GM12878 (cell line): ENCODE measurements around the gene LTB. TPM values are rescaled to one million over a fixed set of nuclear protein-coding genes. Genes with fewer than 3 reads are reported as not detected.

ENCODE experiments used
- ATAC-seq: fragments of 200-7000 bp; cut with Tn5 transposase; 3 replicates; pipeline ENCODE4 v1.9.1; 2020; ENCODE audit warnings: mild to moderate bottlenecking, moderate library complexity
- BruUV-seq: library from RNA; stranded (reverse); fragments of 400-500 nt; replicated peaks from 2 replicates; lab custom pipeline; 2021; lab: Mats Ljungman, UMichigan
- CTCF ChIA-PET: fragments of 300-600 bp; sonication (Branson Sonifier 250); formaldehyde crosslinking; extraction: SDS; loops from one replicate; lab custom pipeline; 2021; ENCODE audit warnings: inconsistent platforms; lab: Yijun Ruan, JAX
- POLR2A ChIA-PET: fragments of 350-600 bp; formaldehyde crosslinking; extraction: SDS; loops from one replicate; lab custom pipeline; 2021; ENCODE audit warnings: inconsistent platforms; lab: Charles Lee
- RAD21 ChIA-PET: fragments of 300-600 bp; sonication (Branson Sonifier 250); formaldehyde crosslinking; loops from one replicate; lab custom pipeline; 2023; ENCODE audit warnings: antibody characterized with exemption; ENCODE audit not compliant: unreplicated experiment; lab: Charles Lee
- SMC1A ChIA-PET: fragments of 300-600 bp; sonication (Branson Sonifier 250); formaldehyde crosslinking; loops from one replicate; lab custom pipeline; 2023; ENCODE audit not compliant: unreplicated experiment, uncharacterized antibody; lab: Charles Lee
- DNase-seq: peaks from one replicate; pipeline ENCODE4 v3.0.0-alpha.2; 2011; ENCODE audit warnings: low read depth, low spot score
- FAIRE-seq: peaks from 3 replicates; lab custom pipeline; 2011; peaks lifted over from hg19 to GRCh38; lab: Jason Lieb, UNC
- H2AFZ ChIP-seq: 2 replicates; pipeline ENCODE4 v1.6.0; 2011; ENCODE audit warnings: low read depth, low read length, control low read depth; ENCODE audit not compliant: control insufficient read depth
- H3K27ac ChIP-seq: 2 replicates; pipeline ENCODE4 v1.5.1; 2011; ENCODE audit warnings: control low read depth; ENCODE audit not compliant: control insufficient read depth, insufficient read depth
- H3K27me3 ChIP-seq, 2 experiments: replicated peaks in 1 of 2; 2 replicates each; pipeline versions ENCODE4 v1.6.0 to v1.6.1; 2011; ENCODE audit warnings: low read length in 1 of 2; ENCODE audit not compliant: control insufficient read depth in 2 of 2, insufficient read depth in 2 of 2
- H3K36me3 ChIP-seq, 2 experiments: 2 replicates each; pipeline ENCODE4 v1.5.1; 2011; ENCODE audit warnings: low read length in 1 of 2; ENCODE audit not compliant: control insufficient read depth in 2 of 2, insufficient read depth in 2 of 2
- H3K4me1 ChIP-seq: 2 replicates; pipeline ENCODE4 v1.6.1; 2011; ENCODE audit warnings: mild to moderate bottlenecking, low read length, moderate library complexity, mixed read lengths; ENCODE audit not compliant: control insufficient read depth, insufficient read depth
- H3K4me2 ChIP-seq: 2 replicates; pipeline ENCODE4 v1.6.0; 2011; ENCODE audit warnings: control low read depth; ENCODE audit not compliant: control insufficient read depth, insufficient read depth
- H3K4me3 ChIP-seq: fragments of 200-600 bp; sonication (generic); 2 replicates; pipeline ENCODE4 v1.5.1; 2016
- H3K79me2 ChIP-seq: 2 replicates; pipeline ENCODE4 v1.6.0; 2011; ENCODE audit warnings: low read length; ENCODE audit not compliant: control insufficient read depth, insufficient read depth
- H3K9ac ChIP-seq: 2 replicates; pipeline ENCODE4 v1.8.0; 2011; ENCODE audit warnings: low read length, control low read depth, mixed read lengths; ENCODE audit not compliant: control insufficient read depth, insufficient read depth
- H3K9me3 ChIP-seq: replicated peaks from 3 replicates; pipeline ENCODE4 v1.5.1; 2011; ENCODE audit warnings: mild to moderate bottlenecking, low read length; ENCODE audit not compliant: control insufficient read depth, insufficient read depth
- H4K20me1 ChIP-seq: 2 replicates; pipeline ENCODE4 v1.6.0; 2011; ENCODE audit not compliant: control insufficient read depth, insufficient read depth
- ATF7 ChIP-seq: fragments of 450-650 bp; IDR thresholded peaks from 2 replicates; pipeline ENCODE4 v1.6.1; 2016; ENCODE audit warnings: low read depth, mild to moderate bottlenecking
- CBX3 ChIP-seq: fragments of 200-600 bp; sonication (generic); IDR thresholded peaks from 2 replicates; pipeline ENCODE4 v1.6.1; 2016; ENCODE audit warnings: low read depth, borderline replicate concordance
- CBX5 ChIP-seq: sonication (generic); IDR thresholded peaks from 2 replicates; pipeline ENCODE4 v1.6.1; 2016; ENCODE audit warnings: low read depth, moderate library complexity, mild to moderate bottlenecking, inconsistent platforms
- CHD1 ChIP-seq: IDR thresholded peaks from 2 replicates; pipeline ENCODE4 v1.6.1; 2012; ENCODE audit warnings: low read depth, low read length, improper control_type of control experiment
- CREM ChIP-seq: IDR thresholded peaks from 2 replicates; pipeline ENCODE4 v1.6.1; 2014; ENCODE audit warnings: antibody characterized with exemption, low read depth
- EGR1 ChIP-seq, 2 experiments: IDR thresholded peaks; 1 replicate in 1 of 2; 2 replicates in 1 of 2; pipeline ENCODE4 v1.6.1; 2011 to 2012; ENCODE audit warnings: low read depth in 2 of 2, low read length in 2 of 2, borderline replicate concordance in 1 of 2, mild to moderate bottlenecking in 1 of 2, moderate library complexity in 1 of 2
- EZH2 ChIP-seq: IDR thresholded peaks from 2 replicates; pipeline ENCODE4 v1.6.1; 2012; ENCODE audit warnings: low read depth, mild to moderate bottlenecking, control low read depth, inconsistent platforms, low read length, borderline replicate concordance; ENCODE audit not compliant: control insufficient read depth
- PAX8 ChIP-seq: fragments of 450-650 bp; IDR thresholded peaks from 2 replicates; pipeline ENCODE4 v1.6.1; 2017; ENCODE audit warnings: mild to moderate bottlenecking, moderate library complexity
- POLR2AphosphoS2 ChIP-seq: IDR thresholded peaks from 2 replicates; pipeline ENCODE4 v1.6.1; 2011; ENCODE audit warnings: low read depth, mild to moderate bottlenecking, low read length, improper control_type of control experiment, moderate library complexity
- RAD51 ChIP-seq: fragments of 450-650 bp; IDR thresholded peaks from 2 replicates; pipeline ENCODE4 v1.6.1; 2016; ENCODE audit warnings: moderate library complexity, mild to moderate bottlenecking, inconsistent platforms
- SMARCA5 ChIP-seq: fragments of 450-650 bp; IDR thresholded peaks from 2 replicates; pipeline ENCODE4 v1.6.1; 2017; ENCODE audit warnings: mild to moderate bottlenecking
- TCF7 ChIP-seq: IDR thresholded peaks from 2 replicates; pipeline ENCODE4 v1.6.1; 2014; ENCODE audit warnings: antibody characterized with exemption, borderline replicate concordance
- WGBS: methylation state at CpG from one replicate; pipeline ENCODE4 v1.1.6; 2016; ENCODE audit warnings: low lambda C conversion rate; ENCODE audit not compliant: insufficient replicate concordance, insufficient coverage; ENCODE audit errors: missing lambda C conversion rate; 5-methylcytosine and 5-hydroxymethylcytosine counted together
- in situ Hi-C: fragments of 300-500 bp; cut with MboI; formaldehyde crosslinking; loops from 9 replicates; pipeline ENCODE4 v1.14.3; 2018; ENCODE audit warnings: mixed read lengths
- intact Hi-C: fragments of 100-400 bp; cut with micrococcal nuclease; formaldehyde crosslinking; loops from one replicate; pipeline ENCODE4 v1.14.2; 2022; ENCODE audit not compliant: unreplicated experiment
- polyA plus RNA-seq, 11 experiments: library from polyadenylated mRNA; depleted of rRNA in 4 of 11; unstranded in 6 of 11; stranded (reverse) in 5 of 11; fragments of >200 nt; fragmentation: Nextera tagmentation in 4 of 11; fragmentation: Illumina TruSeq in 1 of 11; extraction: Ambion mirVana in 4 of 11; extraction: Trizol in 1 of 11; gene quantifications; 1 replicate in 1 of 11; 2 replicates in 10 of 11; pipeline versions ENCODE4 v1.2.1 to v1.2.3, GENCODE V29; 2011 to 2016; ENCODE audit warnings: inconsistent platforms in 2 of 11, missing spikeins in 2 of 11, low read depth in 1 of 11
- total RNA-seq, 4 experiments: library from RNA; depleted of rRNA in 3 of 4; stranded (reverse); fragments of >200 nt in 3 of 4; fragmentation: Illumina TruSeq in 1 of 4; extraction: Trizol in 1 of 4; gene quantifications; 2 replicates each; pipeline versions ENCODE4 v1.2.1 to v1.2.3, GENCODE V29; 2013 to 2021
- TF ChIP-seq, protein P1 (sequence below): IDR thresholded peaks from 2 replicates; pipeline ENCODE4 v1.6.1; 2012; ENCODE audit warnings: low read depth, low read length, improper control_type of control experiment
- TF ChIP-seq, protein P2 (sequence below): fragments of 150-350 bp; IDR thresholded peaks from 2 replicates; pipeline ENCODE4 v1.6.1; 2016; ENCODE audit warnings: low read depth, low read length
- TF ChIP-seq, protein P3 (sequence below): fragments of 450-650 bp; IDR thresholded peaks from 2 replicates; pipeline ENCODE4 v1.6.1; 2018; ENCODE audit warnings: borderline replicate concordance, mild to moderate bottlenecking; ENCODE audit not compliant: partially characterized antibody
- TF ChIP-seq, protein P4 (sequence below): fragments of 450-650 bp; formaldehyde crosslinking; IDR thresholded peaks from 2 replicates; pipeline ENCODE4 v1.4.0; 2022; ENCODE audit warnings: mild to moderate bottlenecking, moderate library complexity

Gene LTB
- total and polyA plus RNA-seq, 10 of the 15 experiments (the other 5 are each of a cell fraction or from before 2014, with no cell fraction given), result 0.71 to 74.3 (median 20.0) TPM

DNA sequence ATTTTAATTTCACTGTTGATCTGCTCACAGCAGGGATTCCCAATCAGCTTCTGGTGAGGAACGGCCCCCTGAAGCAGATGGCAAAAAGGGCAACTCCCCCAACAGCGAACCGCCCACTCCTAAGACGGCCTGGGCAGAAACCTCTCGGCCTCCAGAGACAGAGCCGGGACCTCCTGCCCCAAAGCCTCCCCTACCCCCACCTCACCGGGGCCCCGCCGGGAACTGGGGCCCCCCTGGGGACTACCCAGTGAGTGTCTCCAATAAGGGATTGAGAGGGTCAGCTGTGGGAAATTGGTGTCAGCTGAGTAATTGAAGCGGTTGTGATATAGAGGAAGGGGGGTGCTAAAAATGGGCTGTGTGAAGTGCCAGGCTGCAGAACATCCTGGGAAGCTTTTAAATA is 44.7 kb upstream of the LTB start:
- Histone ChIP-seq H3K4me2 (no peak overlapping the region), H2AFZ (no peak overlapping the region), H3K9ac (no peak overlapping the region), H3K4me3 (no peak overlapping the region), H3K27ac (no peak overlapping the region), H3K27me3 (no peaks in the 10 kb centered on the region), H3K79me2 (peaks cover 25% of the 10 kb centered on the region), H3K9me3 (no peaks in the 10 kb centered on the region), H3K4me1 (peaks cover 2% of the 10 kb centered on the region), H3K36me3 (peaks cover 52 to 59% of the 10 kb centered on the region in 2 experiments), H4K20me1 (peaks cover 4% of the 10 kb centered on the region; the same call in 1 of the 2 replicates)
- no peak for FAIRE-seq
- in situ Hi-C loops (no loop called here), intact Hi-C loops (no loop called here)
- BruUV-seq, result no TSS peak
- CTCF ChIA-PET, result no interaction called here
- DNase-seq, result no peak
- ATAC-seq, result no peak
- POLR2A ChIA-PET, result interaction anchor here (1.2 to 1.6 kb wide), 2 partner anchors 11 to 34 kb away, joined by 3 to 8 read pairs; partner anchors contain the start of gene C6orf47
- RAD21 ChIA-PET, result no interaction called here
- SMC1A ChIA-PET, result interaction anchor here (0.9 to 1.3 kb wide), 2 partner anchors 13 to 25 kb away, joined by 3 to 9 read pairs; partner anchors contain the start of gene BAG6
- WGBS, result 93% methylated on average over 10 of the region's 10 CpGs
- TF ChIP-seq CBX3, result no peak
- TF ChIP-seq, protein P1, sequence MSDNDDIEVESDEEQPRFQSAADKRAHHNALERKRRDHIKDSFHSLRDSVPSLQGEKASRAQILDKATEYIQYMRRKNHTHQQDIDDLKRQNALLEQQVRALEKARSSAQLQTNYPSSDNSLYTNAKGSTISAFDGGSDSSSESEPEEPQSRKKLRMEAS, result no peak
- TF ChIP-seq TCF7, result no peak
- TF ChIP-seq CHD1, result no peak
- no peak for TF ChIP-seq CREM
- TF ChIP-seq, protein P2, sequence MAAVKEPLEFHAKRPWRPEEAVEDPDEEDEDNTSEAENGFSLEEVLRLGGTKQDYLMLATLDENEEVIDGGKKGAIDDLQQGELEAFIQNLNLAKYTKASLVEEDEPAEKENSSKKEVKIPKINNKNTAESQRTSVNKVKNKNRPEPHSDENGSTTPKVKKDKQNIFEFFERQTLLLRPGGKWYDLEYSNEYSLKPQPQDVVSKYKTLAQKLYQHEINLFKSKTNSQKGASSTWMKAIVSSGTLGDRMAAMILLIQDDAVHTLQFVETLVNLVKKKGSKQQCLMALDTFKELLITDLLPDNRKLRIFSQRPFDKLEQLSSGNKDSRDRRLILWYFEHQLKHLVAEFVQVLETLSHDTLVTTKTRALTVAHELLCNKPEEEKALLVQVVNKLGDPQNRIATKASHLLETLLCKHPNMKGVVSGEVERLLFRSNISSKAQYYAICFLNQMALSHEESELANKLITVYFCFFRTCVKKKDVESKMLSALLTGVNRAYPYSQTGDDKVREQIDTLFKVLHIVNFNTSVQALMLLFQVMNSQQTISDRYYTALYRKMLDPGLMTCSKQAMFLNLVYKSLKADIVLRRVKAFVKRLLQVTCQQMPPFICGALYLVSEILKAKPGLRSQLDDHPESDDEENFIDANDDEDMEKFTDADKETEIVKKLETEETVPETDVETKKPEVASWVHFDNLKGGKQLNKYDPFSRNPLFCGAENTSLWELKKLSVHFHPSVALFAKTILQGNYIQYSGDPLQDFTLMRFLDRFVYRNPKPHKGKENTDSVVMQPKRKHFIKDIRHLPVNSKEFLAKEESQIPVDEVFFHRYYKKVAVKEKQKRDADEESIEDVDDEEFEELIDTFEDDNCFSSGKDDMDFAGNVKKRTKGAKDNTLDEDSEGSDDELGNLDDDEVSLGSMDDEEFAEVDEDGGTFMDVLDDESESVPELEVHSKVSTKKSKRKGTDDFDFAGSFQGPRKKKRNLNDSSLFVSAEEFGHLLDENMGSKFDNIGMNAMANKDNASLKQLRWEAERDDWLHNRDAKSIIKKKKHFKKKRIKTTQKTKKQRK, result no peak
- TF ChIP-seq EGR1 (IDR thresholded peaks at IDR 0.05; ENCODE audit: borderline replicate concordance in 1 of 2, low read depth in 2 of 2, low read length in 2 of 2), result no peak
- no peak for TF ChIP-seq PAX8
- TF ChIP-seq, protein P3, sequence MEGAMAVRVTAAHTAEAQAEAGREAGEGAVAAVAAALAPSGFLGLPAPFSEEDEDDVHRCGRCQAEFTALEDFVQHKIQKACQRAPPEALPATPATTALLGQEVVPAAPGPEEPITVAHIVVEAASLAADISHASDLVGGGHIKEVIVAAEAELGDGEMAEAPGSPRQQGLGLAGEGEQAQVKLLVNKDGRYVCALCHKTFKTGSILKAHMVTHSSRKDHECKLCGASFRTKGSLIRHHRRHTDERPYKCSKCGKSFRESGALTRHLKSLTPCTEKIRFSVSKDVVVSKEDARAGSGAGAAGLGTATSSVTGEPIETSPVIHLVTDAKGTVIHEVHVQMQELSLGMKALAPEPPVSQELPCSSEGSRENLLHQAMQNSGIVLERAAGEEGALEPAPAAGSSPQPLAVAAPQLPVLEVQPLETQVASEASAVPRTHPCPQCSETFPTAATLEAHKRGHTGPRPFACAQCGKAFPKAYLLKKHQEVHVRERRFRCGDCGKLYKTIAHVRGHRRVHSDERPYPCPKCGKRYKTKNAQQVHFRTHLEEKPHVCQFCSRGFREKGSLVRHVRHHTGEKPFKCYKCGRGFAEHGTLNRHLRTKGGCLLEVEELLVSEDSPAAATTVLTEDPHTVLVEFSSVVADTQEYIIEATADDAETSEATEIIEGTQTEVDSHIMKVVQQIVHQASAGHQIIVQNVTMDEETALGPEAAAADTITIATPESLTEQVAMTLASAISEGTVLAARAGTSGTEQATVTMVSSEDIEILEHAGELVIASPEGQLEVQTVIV, result no peak
- TF ChIP-seq POLR2AphosphoS2, result no peak
- TF ChIP-seq, protein P4, sequence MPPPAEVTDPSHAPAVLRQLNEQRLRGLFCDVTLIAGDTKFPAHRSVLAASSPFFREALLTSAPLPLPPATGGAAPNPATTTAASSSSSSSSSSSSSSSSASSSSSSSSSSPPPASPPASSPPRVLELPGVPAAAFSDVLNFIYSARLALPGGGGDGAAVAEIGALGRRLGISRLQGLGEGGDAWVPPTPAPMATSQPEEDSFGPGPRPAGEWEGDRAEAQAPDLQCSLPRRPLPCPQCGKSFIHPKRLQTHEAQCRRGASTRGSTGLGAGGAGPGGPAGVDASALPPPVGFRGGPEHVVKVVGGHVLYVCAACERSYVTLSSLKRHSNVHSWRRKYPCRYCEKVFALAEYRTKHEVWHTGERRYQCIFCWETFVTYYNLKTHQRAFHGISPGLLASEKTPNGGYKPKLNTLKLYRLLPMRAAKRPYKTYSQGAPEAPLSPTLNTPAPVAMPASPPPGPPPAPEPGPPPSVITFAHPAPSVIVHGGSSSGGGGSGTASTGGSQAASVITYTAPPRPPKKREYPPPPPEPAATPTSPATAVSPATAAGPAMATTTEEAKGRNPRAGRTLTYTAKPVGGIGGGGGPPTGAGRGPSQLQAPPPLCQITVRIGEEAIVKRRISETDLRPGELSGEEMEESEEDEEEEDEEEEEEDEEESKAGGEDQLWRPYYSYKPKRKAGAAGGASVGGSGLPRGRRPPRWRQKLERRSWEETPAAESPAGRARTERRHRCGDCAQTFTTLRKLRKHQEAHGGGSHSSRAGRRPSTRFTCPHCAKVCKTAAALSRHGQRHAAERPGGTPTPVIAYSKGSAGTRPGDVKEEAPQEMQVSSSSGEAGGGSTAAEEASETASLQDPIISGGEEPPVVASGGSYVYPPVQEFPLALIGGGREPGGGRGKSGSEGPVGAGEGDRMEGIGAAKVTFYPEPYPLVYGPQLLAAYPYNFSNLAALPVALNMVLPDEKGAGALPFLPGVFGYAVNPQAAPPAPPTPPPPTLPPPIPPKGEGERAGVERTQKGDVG, result no peak
- no peak for TF ChIP-seq SMARCA5
- TF ChIP-seq RAD51, result no peak
- TF ChIP-seq CBX5, result no peak
- TF ChIP-seq ATF7, result no peak
- no peak for TF ChIP-seq EZH2
